Endothelial cell of umbilical vein (primary cell): ENCODE data around the gene CDH3. TPM values are rescaled to one million over a fixed set of nuclear protein-coding genes. Genes with fewer than 3 reads are reported as not detected.

Experiments
- BruUV-seq: library from RNA; stranded (reverse); fragments of 400-500 nt; replicated peaks from 2 replicates; lab custom pipeline; 2021; lab: Mats Ljungman, UMichigan
- CTCF ChIA-PET: fragments of 300-600, 350-600 bp; sonication (Branson Sonifier 250); formaldehyde crosslinking; loops from one replicate; lab custom pipeline; 2021; ENCODE audit warnings: antibody characterized with exemption, inconsistent platforms; lab: Charles Lee
- POLR2A ChIA-PET: fragments of 300-600, 350-600 bp; sonication (Branson Sonifier 250); formaldehyde crosslinking; loops from one replicate; lab custom pipeline; 2021; ENCODE audit warnings: antibody characterized with exemption, inconsistent platforms; lab: Charles Lee
- DNase-seq: peaks from one replicate; pipeline ENCODE4 v3.0.0-alpha.2; 2011; ENCODE audit warnings: low read depth, low spot score
- FAIRE-seq: peaks from 2 replicates; lab custom pipeline; 2011; peaks lifted over from hg19 to GRCh38; lab: Jason Lieb, UNC
- H2AFZ ChIP-seq: 2 replicates; pipeline ENCODE4 v1.6.0; 2012; ENCODE audit warnings: low read depth, low read length, control low read depth, inconsistent platforms
- H3K27ac ChIP-seq: 2 replicates; pipeline ENCODE4 v1.5.1; 2011; ENCODE audit warnings: low read depth, mild to moderate bottlenecking, control low read depth, low read length, moderate library complexity; ENCODE audit not compliant: insufficient read depth
- H3K27me3 ChIP-seq, 2 experiments: 2 replicates each; pipeline versions ENCODE4 v1.6.0 to v1.6.1; 2011; ENCODE audit warnings: low read length in 2 of 2, mixed read lengths in 1 of 2; ENCODE audit not compliant: control insufficient read depth in 2 of 2, insufficient read depth in 2 of 2
- H3K36me3 ChIP-seq, 2 experiments: 2 replicates in 1 of 2; 3 replicates in 1 of 2; pipeline ENCODE4 v1.5.1; 2011; ENCODE audit warnings: low read length in 2 of 2, mild to moderate bottlenecking in 1 of 2, moderate library complexity in 1 of 2; ENCODE audit not compliant: control insufficient read depth in 2 of 2, insufficient read depth in 2 of 2; ENCODE audit errors: extremely low read depth in 1 of 2
- H3K4me1 ChIP-seq: 3 replicates; pipeline ENCODE4 v1.5.1; 2011; ENCODE audit warnings: mild to moderate bottlenecking, low read length; ENCODE audit not compliant: control insufficient read depth, insufficient read depth; ENCODE audit errors: extremely low read depth
- H3K4me2 ChIP-seq: 2 replicates; pipeline ENCODE4 v1.6.1; 2011; ENCODE audit warnings: low read length, control low read depth, mixed read lengths; ENCODE audit not compliant: insufficient read depth
- H3K4me3 ChIP-seq, 3 experiments: fragments of 200-600 bp in 1 of 3; sonication (generic), shearing (Covaris generic) in 1 of 3; replicated peaks in 1 of 3; 2 replicates each; pipeline ENCODE4 v1.5.1; 2011 to 2016; ENCODE audit warnings: control low read depth in 3 of 3, low read length in 3 of 3, mild to moderate bottlenecking in 2 of 3, inconsistent platforms in 1 of 3, low read depth in 1 of 3, moderate library complexity in 1 of 3; ENCODE audit not compliant: insufficient read depth in 1 of 3
- H3K79me2 ChIP-seq: 2 replicates; pipeline ENCODE4 v1.6.0; 2012; ENCODE audit warnings: low read length, inconsistent platforms; ENCODE audit not compliant: control insufficient read depth, insufficient read depth
- H3K9ac ChIP-seq: replicated peaks from 2 replicates; pipeline ENCODE3; 2011; ENCODE audit warnings: low read length, control low read depth; ENCODE audit not compliant: insufficient read depth; ENCODE audit errors: extremely low read depth
- H3K9me1 ChIP-seq: replicated peaks from 3 replicates; pipeline ENCODE4 v1.6.0; 2011; ENCODE audit warnings: mild to moderate bottlenecking, low read length; ENCODE audit not compliant: control insufficient read depth, insufficient read depth; ENCODE audit errors: extremely low read depth
- H3K9me3 ChIP-seq: replicated peaks from 2 replicates; pipeline ENCODE4 v1.5.1; 2012; ENCODE audit warnings: low read length, inconsistent platforms; ENCODE audit not compliant: control insufficient read depth, insufficient read depth
- H4K20me1 ChIP-seq: replicated peaks from 2 replicates; pipeline ENCODE3; 2011; ENCODE audit warnings: mild to moderate bottlenecking, low read length; ENCODE audit not compliant: control insufficient read depth, insufficient read depth; ENCODE audit errors: extremely low read depth
- EZH2 ChIP-seq: IDR thresholded peaks from 2 replicates; pipeline ENCODE4 v1.6.1; 2012; ENCODE audit warnings: borderline replicate concordance, low read depth, mild to moderate bottlenecking, moderate library complexity, low read length, inconsistent platforms; ENCODE audit not compliant: severe bottlenecking
- FOS ChIP-seq: IDR thresholded peaks from 2 replicates; pipeline ENCODE4 v1.6.1; 2011; ENCODE audit warnings: mild to moderate bottlenecking, low read length, moderate library complexity, borderline replicate concordance; ENCODE audit not compliant: insufficient read depth
- GATA2 ChIP-seq: IDR thresholded peaks from 2 replicates; pipeline ENCODE4 v1.7.0; 2011; ENCODE audit warnings: low read depth, mild to moderate bottlenecking, moderate library complexity, mixed read lengths, low read length; ENCODE audit not compliant: insufficient read length, insufficient read depth
- JUN ChIP-seq: IDR thresholded peaks from 2 replicates; pipeline ENCODE4 v1.6.1; 2011; ENCODE audit warnings: borderline replicate concordance, low read depth; ENCODE audit not compliant: insufficient read length, insufficient read depth
- MYC ChIP-seq: IDR thresholded peaks from one replicate; pipeline ENCODE4 v1.6.1; 2011; ENCODE audit warnings: mild to moderate bottlenecking, low read depth, low read length
- POLR2A ChIP-seq: IDR thresholded peaks from 2 replicates; pipeline ENCODE4 v1.6.1; 2012; ENCODE audit warnings: low read depth, mild to moderate bottlenecking, control low read depth, low read length
- POLR2AphosphoS5 ChIP-seq: IDR thresholded peaks from 2 replicates; pipeline ENCODE4 v1.6.1; 2012; ENCODE audit warnings: low read depth, mild to moderate bottlenecking, control low read depth, low read length, moderate library complexity; ENCODE audit not compliant: insufficient read depth
- dilution Hi-C: fragments of 300-500 bp; cut with MboI; formaldehyde crosslinking; loops from one replicate; pipeline ENCODE4 v1.15.0; 2019; ENCODE audit warnings: low sequenced_read_pairs; ENCODE audit not compliant: extremely low pct_ligation_motif_present
- intact Hi-C: fragments of 100-400 bp; cut with micrococcal nuclease; formaldehyde crosslinking; loops from one replicate; pipeline ENCODE4 v1.10.0; 2022
- polyA plus RNA-seq, 4 experiments: library from polyadenylated mRNA; depleted of rRNA in 3 of 4; stranded (reverse) in 3 of 4; unstranded in 1 of 4; fragments of >200 nt; gene quantifications; 2 replicates each; pipeline versions ENCODE4 v1.2.1 to v1.2.3, GENCODE V29; 2011 to 2012; ENCODE audit warnings: missing spikeins in 1 of 4
- total RNA-seq: library from RNA; stranded (reverse); gene quantifications from 2 replicates; pipeline ENCODE4 v1.2.3, GENCODE V29; 2021
- TF ChIP-seq, protein P1 (sequence below): IDR thresholded peaks from 2 replicates; pipeline ENCODE4 v1.6.1; 2011; ENCODE audit not compliant: insufficient read depth, insufficient read length
- TF ChIP-seq, protein P2 (sequence below), 2 donors: IDR thresholded peaks; 1 replicate in 1 of 2; 2 replicates in 1 of 2; pipeline ENCODE4 v1.5.1; 2011; ENCODE audit warnings: low read length in 2 of 2, mild to moderate bottlenecking in 2 of 2, moderate library complexity in 2 of 2, control low read depth in 1 of 2, inconsistent platforms in 1 of 2, low read depth in 1 of 2; ENCODE audit not compliant: insufficient read depth in 1 of 2; ENCODE audit errors: extremely low read depth in 1 of 2

Gene CDH3
- total and polyA plus RNA-seq, 2 donors (not counting 3 experiments of a cell fraction or from before 2014, with no cell fraction given): 0.03 TPM; not detected in 1

DNA sequence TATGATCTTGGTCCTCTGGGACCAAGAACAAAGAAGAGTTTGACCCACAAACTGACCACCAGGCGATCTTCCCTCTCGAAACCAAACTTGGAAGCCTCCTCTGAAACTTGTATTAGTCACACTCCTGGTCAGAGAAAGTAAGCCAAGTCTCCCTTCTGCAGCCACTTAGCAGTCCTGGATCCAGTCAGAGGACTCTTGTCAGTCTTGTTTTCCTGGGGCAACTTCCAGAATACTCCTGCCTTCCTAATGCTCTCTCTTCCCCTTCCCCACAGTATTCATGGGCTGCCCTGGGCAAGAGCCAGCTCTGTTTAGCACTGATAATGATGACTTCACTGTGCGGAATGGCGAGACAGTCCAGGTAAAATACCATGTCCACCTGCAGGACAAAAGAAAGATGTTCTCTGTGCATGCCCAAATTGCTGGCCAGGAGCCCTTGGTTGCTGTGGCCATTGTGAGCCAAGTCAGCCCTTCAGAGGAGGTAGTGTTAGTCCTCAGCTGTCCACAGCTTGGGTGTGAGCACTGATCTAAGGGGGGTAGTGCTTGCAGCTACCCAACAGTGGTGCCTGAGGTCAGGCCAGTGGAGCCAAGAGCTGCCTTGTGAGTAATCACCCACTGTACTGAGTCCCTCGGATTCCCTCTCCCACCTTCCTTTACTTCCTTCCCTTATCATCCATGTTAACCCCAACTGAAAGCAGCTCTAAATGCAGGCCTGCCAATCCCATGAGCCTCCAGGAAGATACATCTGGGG is 31.2 kb downstream of the CDH3 start:
- no peak for DNase-seq
- no peaks in the 10 kb centered on the region for H3K9me3 ChIP-seq
- no peaks in the 10 kb centered on the region for H3K27me3 ChIP-seq
- H3K36me3 ChIP-seq: no peaks in the 10 kb centered on the region
- no peak for FAIRE-seq
- H3K9me1 ChIP-seq: no peaks in the 10 kb centered on the region
- H3K27ac ChIP-seq: no peak overlapping the region
- intact Hi-C loops: no loop called here
- POLR2A ChIA-PET: no interaction called here
- CTCF ChIA-PET: interaction anchor here (1.2 kb wide), 1 partner anchor 67 kb away, joined by 3 read pairs; no protein-coding TSS in a partner anchor
- dilution Hi-C loops: no loop called here
- no peaks in the 10 kb centered on the region for H3K4me1 ChIP-seq
- no peak overlapping the region for H3K9ac ChIP-seq
- H4K20me1 ChIP-seq: no peaks in the 10 kb centered on the region
- H2AFZ ChIP-seq: no peak overlapping the region
- no peaks in the 10 kb centered on the region for H3K79me2 ChIP-seq
- no TSS peak for BruUV-seq
- no peak overlapping the region for H3K4me3 ChIP-seq
- no peak for TF ChIP-seq JUN
- TF ChIP-seq, protein P1, sequence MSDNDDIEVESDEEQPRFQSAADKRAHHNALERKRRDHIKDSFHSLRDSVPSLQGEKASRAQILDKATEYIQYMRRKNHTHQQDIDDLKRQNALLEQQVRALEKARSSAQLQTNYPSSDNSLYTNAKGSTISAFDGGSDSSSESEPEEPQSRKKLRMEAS: no peak
- TF ChIP-seq, protein P2, sequence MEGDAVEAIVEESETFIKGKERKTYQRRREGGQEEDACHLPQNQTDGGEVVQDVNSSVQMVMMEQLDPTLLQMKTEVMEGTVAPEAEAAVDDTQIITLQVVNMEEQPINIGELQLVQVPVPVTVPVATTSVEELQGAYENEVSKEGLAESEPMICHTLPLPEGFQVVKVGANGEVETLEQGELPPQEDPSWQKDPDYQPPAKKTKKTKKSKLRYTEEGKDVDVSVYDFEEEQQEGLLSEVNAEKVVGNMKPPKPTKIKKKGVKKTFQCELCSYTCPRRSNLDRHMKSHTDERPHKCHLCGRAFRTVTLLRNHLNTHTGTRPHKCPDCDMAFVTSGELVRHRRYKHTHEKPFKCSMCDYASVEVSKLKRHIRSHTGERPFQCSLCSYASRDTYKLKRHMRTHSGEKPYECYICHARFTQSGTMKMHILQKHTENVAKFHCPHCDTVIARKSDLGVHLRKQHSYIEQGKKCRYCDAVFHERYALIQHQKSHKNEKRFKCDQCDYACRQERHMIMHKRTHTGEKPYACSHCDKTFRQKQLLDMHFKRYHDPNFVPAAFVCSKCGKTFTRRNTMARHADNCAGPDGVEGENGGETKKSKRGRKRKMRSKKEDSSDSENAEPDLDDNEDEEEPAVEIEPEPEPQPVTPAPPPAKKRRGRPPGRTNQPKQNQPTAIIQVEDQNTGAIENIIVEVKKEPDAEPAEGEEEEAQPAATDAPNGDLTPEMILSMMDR (IDR thresholded peaks at IDR 0.05; ENCODE audit: extremely low read depth in 1 of 2, insufficient read depth in 1 of 2, low read depth in 1 of 2, low read length in 2 of 2): no peak
- TF ChIP-seq POLR2A: no peak
- no peak for TF ChIP-seq EZH2
- no peak for TF ChIP-seq MYC
- TF ChIP-seq FOS: no peak
- no peak for TF ChIP-seq GATA2
- TF ChIP-seq POLR2AphosphoS5: no peak
- H3K4me2 ChIP-seq: no peak overlapping the region
